Right lobe of liver (tissue), 6 donors: Measurements from ENCODE around the gene SEC23A. TPM values are rescaled to one million over a fixed set of nuclear protein-coding genes. Genes with fewer than 3 reads are reported as not detected.
"Not testable (repeated sequence)": the region's sequence is repeated elsewhere in the genome, so short reads cannot be mapped to it uniquely, and the experiment has no call there.

Experiments
- ATAC-seq, 4 donors: fragments of 200-7000 bp; cut with Tn5 transposase; one replicate each; pipeline ENCODE4 v1.9.1; 2020; ENCODE audit warnings: mild to moderate bottlenecking in 4 of 4, moderate library complexity in 4 of 4
- DNase-seq, 3 donors: peaks; one replicate each; pipeline ENCODE4 v3.0.0-alpha.2; 2020
- H3K27ac ChIP-seq, 3 donors: fragments of 200-600 bp; one replicate each; pipeline ENCODE4 v1.8.0; 2022
- H3K27me3 ChIP-seq, 2 donors: fragments of 200-600 bp; one replicate each; pipeline ENCODE4 v1.8.0; 2022
- H3K36me3 ChIP-seq, 4 donors: fragments of 200-600 bp; sonication (generic) in 1 of 4; one replicate each; pipeline versions ENCODE4 v1.5.1 to v1.8.0; 2017 to 2022; ENCODE audit warnings: control low read depth in 1 of 4
- H3K4me1 ChIP-seq, 4 donors: fragments of 200-600 bp; sonication (generic) in 1 of 4; one replicate each; pipeline versions ENCODE4 v1.5.1 to v1.8.0; 2017 to 2022; ENCODE audit warnings: control low read depth in 1 of 4
- H3K4me3 ChIP-seq, 3 donors: fragments of 200-600 bp; one replicate each; pipeline ENCODE4 v1.8.0; 2022
- H3K9me3 ChIP-seq, 4 donors: fragments of 200-600 bp; sonication (generic) in 1 of 4; one replicate each; pipeline versions ENCODE4 v1.5.1 to v1.8.0; 2017 to 2022; ENCODE audit warnings: control low read depth in 1 of 4
- POLR2A ChIP-seq: fragments of 450-650 bp; IDR thresholded peaks from one replicate; pipeline ENCODE4 v1.6.1; 2017; ENCODE audit warnings: antibody characterized with exemption, mild to moderate bottlenecking
- WGBS: methylation state at CpG from one replicate; pipeline ENCODE4 v1.1.6; 2018; ENCODE audit warnings: low coverage, low lambda C conversion rate; ENCODE audit not compliant: insufficient coverage; ENCODE audit errors: missing lambda C conversion rate; 5-methylcytosine and 5-hydroxymethylcytosine counted together
- intact Hi-C, 2 donors: fragments of 100-400 bp; cut with DNase I; formaldehyde crosslinking; loops; one replicate each; pipeline versions ENCODE4 v1.11.2 to v1.14.1; 2022
- total RNA-seq, 6 experiments: library from RNA; depleted of rRNA in 2 of 6; stranded (reverse); fragments of >200 nt in 2 of 6; fragmentation: NEBNext Ultra II Directional in 3 of 6; extraction: Animal tissue kit (Norgen Biotek cat#: 25700) in 3 of 6; gene quantifications; one replicate each; pipeline versions ENCODE4 v1.1.0 to v1.2.4, GENCODE V29; 2016 to 2023
- TF ChIP-seq, protein P1 (sequence below), 4 donors: fragments of 200-600 bp in 3 of 4; fragments of 450-650 bp in 1 of 4; IDR thresholded peaks; one replicate each; pipeline versions ENCODE4 v1.5.1 to v1.8.0; 2016 to 2022; ENCODE audit warnings: antibody characterized with exemption in 4 of 4, mild to moderate bottlenecking in 2 of 4
- donor health status: DM: no; HTN: yes; CAD: no.
- donor health status: DM: no; HTN: no; CAD: no.
- donor health status: DM: no; HTN: no; CAD: no.
- donor health status: DM: no; HTN: yes; CAD: no.
- donor health status: DM: no; HTN: yes; CAD: no.

The SEC23A gene
- total RNA-seq, 6 experiments from 2014 or later, result 69.2 to 107 (median 88.1) TPM

DNA sequence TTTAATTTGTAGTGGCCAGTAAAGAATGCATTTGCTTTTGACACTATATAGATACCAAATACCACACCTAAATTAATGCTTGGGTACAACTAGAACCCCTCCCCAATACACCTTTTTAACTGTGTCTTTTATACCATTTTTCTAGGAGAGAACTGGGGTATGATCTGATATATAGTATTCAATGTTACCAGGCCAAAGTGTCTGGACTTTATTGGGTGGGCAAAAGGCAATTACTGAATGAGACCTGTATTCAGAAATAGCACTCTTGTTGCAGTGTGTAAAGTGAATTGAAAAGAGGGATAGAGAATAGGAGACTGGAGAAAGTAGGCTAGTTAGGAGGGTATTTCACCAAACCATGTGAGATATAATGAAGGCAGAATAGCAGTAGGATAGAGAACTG, 74.4 kb downstream of the SEC23A start:
- H3K27ac ChIP-seq, result no peak overlapping the region
- H3K36me3 ChIP-seq, result peaks cover 0 to 11% (median 7%) of the 10 kb centered on the region in 4 donors
- H3K4me3 ChIP-seq, result no peak overlapping the region
- TF ChIP-seq, protein P1, sequence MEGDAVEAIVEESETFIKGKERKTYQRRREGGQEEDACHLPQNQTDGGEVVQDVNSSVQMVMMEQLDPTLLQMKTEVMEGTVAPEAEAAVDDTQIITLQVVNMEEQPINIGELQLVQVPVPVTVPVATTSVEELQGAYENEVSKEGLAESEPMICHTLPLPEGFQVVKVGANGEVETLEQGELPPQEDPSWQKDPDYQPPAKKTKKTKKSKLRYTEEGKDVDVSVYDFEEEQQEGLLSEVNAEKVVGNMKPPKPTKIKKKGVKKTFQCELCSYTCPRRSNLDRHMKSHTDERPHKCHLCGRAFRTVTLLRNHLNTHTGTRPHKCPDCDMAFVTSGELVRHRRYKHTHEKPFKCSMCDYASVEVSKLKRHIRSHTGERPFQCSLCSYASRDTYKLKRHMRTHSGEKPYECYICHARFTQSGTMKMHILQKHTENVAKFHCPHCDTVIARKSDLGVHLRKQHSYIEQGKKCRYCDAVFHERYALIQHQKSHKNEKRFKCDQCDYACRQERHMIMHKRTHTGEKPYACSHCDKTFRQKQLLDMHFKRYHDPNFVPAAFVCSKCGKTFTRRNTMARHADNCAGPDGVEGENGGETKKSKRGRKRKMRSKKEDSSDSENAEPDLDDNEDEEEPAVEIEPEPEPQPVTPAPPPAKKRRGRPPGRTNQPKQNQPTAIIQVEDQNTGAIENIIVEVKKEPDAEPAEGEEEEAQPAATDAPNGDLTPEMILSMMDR (IDR thresholded peaks at IDR 0.05), result no peak
- no peak for TF ChIP-seq POLR2A
- H3K27me3 ChIP-seq, result no peaks in the 10 kb centered on the region
- DNase-seq (no peak), ATAC-seq (no peak)
- no peaks in the 10 kb centered on the region for H3K9me3 ChIP-seq
- intact Hi-C loops, result no loop called here
- peaks cover 0 to 34% (median 16%) of the 10 kb centered on the region in 4 donors for H3K4me1 ChIP-seq

DNA sequence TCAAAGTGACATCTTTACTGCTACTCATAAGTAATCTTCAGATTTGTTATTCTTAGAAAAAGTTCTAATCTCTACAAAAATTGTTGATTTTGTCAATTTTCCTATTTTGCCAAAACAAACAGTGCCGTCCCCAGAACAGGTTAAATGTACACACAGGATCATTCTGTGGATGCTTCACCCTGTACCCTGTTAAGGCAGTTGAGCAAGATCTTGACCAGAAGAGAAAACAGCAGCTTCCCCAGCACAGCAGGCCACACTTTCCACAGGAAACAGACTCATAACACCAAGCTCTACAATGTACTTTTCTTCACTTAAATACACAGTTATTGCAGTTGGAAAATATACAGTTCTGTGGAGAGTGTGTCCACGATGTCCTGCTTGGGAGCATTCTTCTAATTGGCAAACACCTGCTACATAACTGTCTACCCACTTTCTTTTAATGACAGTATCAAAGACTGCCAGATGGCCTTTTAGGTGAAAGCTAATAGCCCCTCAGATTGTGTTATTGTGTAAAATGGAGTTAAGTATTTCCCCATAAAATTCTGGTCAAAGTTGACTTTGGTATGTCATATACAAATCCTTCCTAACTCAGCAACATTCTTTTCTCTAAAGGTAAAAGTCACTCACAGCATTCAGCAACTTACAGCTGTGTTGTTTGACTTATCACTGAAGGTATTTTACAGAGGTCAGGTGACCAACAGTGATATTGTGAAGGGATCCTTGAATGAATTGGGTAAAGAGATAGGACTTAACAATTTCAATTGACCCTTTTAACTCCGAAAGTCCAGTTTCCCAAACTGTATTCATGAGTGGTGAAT, 77.0 kb downstream of the SEC23A start:
- TF ChIP-seq, protein P1 (IDR thresholded peaks at IDR 0.05), result no peak
- TF ChIP-seq POLR2A, result no peak
- 48% methylated on average over 3 of the region's 3 CpGs for WGBS
- H3K27ac ChIP-seq, result peak overlapping the region; percentile 13 to 74 (median 41)
- no peak overlapping the region for H3K4me3 ChIP-seq
- DNase-seq (no peak), ATAC-seq (peak; percentile 73 to 86 (median 82))
- no peaks in the 10 kb centered on the region for H3K27me3 ChIP-seq
- H3K4me1 ChIP-seq, result peaks cover 0 to 37% (median 19%) of the 10 kb centered on the region in 4 donors
- H3K9me3 ChIP-seq, result no peaks in the 10 kb centered on the region
- intact Hi-C loops, result no loop called here
- H3K36me3 ChIP-seq, result peaks cover 0 to 4% (median 0%) of the 10 kb centered on the region in 4 donors

DNA sequence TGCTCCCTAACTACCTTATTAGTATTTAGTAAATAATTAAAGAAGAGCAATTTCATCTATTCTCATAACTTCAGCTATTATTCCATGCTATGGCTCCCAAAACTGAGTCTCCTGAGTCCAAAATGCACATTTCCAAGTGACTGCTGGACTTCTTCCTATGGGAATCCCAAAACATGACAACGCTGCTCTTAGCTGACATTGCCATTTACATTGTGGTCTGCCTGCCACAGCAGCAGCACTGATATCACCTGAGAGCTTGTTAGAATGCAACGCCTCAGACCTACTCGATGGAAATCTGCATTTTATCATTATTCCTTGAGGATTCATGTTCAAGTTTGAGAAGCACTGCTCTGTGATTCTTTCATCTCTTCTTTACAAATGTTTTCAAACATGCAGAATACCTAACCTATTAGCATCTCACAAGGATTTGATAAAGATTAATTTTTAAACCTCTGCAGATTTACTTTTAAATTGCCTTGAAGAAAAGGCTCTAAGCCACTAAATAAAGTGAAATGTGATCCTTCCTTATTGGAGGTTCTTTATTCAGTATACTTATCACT, 77.7 kb downstream of the SEC23A start:
- intact Hi-C loops, result no loop called here
- TF ChIP-seq POLR2A, result no peak
- TF ChIP-seq, protein P1 (IDR thresholded peaks at IDR 0.05), result no peak
- ATAC-seq (peak in 2 of 4 donors; percentile 14 to 21), DNase-seq (no peak)
- H3K4me3 ChIP-seq, result no peak overlapping the region
- H3K36me3 ChIP-seq, result peaks cover 0 to 4% (median 0%) of the 10 kb centered on the region in 4 donors
- no peaks in the 10 kb centered on the region for H3K9me3 ChIP-seq
- WGBS, result 78% methylated on average over 3 of the region's 3 CpGs
- peaks cover 0 to 37% (median 19%) of the 10 kb centered on the region in 4 donors for H3K4me1 ChIP-seq
- no peaks in the 10 kb centered on the region for H3K27me3 ChIP-seq
- peak overlapping the region; percentile 13 to 54 (median 41) for H3K27ac ChIP-seq

DNA sequence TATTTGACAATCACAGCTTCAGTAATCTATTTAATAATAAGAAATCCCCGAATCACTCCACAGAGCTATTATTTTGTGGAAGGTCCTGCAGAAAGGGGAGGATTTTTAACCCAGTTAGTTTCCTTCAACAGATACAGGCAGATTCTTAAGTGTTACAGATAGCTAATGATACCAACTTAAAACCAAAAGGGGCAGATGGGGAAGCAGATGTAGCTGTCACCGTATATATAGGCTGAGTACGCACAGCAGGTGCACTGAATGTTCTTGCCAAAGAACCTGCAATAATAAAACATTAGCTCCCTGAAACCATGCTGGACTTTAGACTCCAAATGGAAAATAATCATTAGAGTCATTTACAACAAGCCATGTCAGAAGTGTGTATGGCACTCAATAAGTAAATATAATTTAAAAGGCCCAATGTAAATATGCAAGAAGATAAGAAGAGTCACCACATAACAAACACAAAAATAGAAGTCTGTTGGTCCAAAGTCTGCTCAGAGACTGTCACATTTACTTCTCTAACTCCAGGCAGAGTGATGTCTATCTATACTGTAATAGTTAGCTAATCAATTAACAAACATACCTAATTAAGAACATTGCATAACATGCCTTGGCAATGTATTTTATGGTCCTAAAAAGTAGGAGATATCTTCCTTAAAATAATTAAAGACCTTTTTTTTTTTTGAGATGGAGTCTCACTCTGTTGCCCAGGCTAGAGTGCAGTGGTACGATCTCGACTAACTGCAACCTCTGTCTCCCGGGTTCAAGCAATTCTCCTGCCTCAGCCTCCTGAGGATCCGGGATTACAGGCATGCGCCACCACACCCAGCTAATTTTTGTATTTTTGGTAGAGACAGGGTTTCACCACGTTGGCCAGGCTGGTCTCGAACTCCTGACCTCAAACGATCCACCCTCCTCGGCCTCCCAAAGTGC, 78.8 kb downstream of the SEC23A start:
- no peak for DNase-seq
- H3K36me3 ChIP-seq, result no peaks in the 10 kb centered on the region
- H3K27me3 ChIP-seq, result no peaks in the 10 kb centered on the region
- intact Hi-C loops, result no loop called here
- TF ChIP-seq POLR2A, result no peak
- TF ChIP-seq, protein P1 (IDR thresholded peaks at IDR 0.05), result no peak
- peak overlapping the region in 1 of 3 donors; percentile 10 for H3K4me3 ChIP-seq
- 44% methylated on average over 12 of the region's 12 CpGs for WGBS
- peaks cover 0 to 37% (median 19%) of the 10 kb centered on the region in 4 donors for H3K4me1 ChIP-seq
- H3K27ac ChIP-seq, result peak overlapping the region; percentile 25 to 54 (median 41)
- no peaks in the 10 kb centered on the region for H3K9me3 ChIP-seq
- peak; percentile 83 to 91 (median 88) for ATAC-seq

- peaks cover 0 to 18% (median 2%) of the 10 kb centered on the region in 4 donors for H3K4me1 ChIP-seq
- 89% methylated on average over 16 of the region's 33 CpGs for WGBS
- ATAC-seq, H3K9me3 ChIP-seq, H3K27me3 ChIP-seq, H3K36me3 ChIP-seq, H3K27ac ChIP-seq: not testable (repeated sequence)
- peak overlapping the region in 1 of 3 donors; percentile 22 for H3K4me3 ChIP-seq
- DNase-seq, result peak in 1 of 3 donors; percentile 65
- intact Hi-C loops, result loop anchor here in 1 of 2 donors (10.0 kb wide), 1 partner anchor 153 kb away; no protein-coding TSS in a partner anchor
These were observed 85.7 kb downstream of the SEC23A start for GRCh38 chr14:39017096-39018016.
